ENCODE data around the gene VTI1A. TPM values are rescaled to one million over a fixed set of nuclear protein-coding genes. Genes with fewer than 3 reads are reported as not detected.
"Not testable (repeated sequence)": the region's sequence is repeated elsewhere in the genome, so short reads cannot be mapped to it uniquely, and the experiment has no call there.

VTI1A gene
- total and polyA plus RNA-seq, 2 of the 4 experiments (the other 2 are of a cell fraction), result 9.7 to 24.9 TPM

DNA sequence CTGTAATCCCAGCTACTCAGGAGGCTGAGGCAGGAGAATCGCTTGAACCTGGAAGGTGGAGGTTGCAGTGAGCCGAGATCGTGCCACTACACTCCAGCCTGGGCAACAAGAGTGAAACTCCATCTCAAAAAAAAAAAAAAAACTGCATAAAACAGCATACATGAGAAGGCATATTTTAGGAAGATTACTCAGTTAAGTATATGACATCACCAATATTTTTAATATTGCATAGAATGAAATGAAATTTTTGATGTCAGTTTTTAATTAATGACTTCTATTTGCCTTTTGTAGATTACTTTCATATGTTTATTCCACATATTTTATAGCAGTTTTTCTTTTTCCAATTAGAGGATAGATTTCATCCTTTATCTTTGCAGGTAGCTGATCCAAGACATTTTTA lies 284.4 kb downstream of the VTI1A start:
- H2BK15ac ChIP-seq (ENCODE audit: low read depth, low read length); H4K8ac ChIP-seq (ENCODE audit: low read depth in 2 of 2, low read length in 2 of 2); H3K9me3 ChIP-seq (ENCODE audit: control insufficient read depth, insufficient read depth, low read length); BruUV-seq (replicated peaks); H2AK5ac ChIP-seq (ENCODE audit: low read depth, low read length); H3K23ac ChIP-seq (ENCODE audit: low read depth, low read length); H2BK5ac ChIP-seq (ENCODE audit: low read depth, low read length, poor library complexity, severe bottlenecking); H3K18ac ChIP-seq (ENCODE audit: low read depth, low read length); H3K56ac ChIP-seq (ENCODE audit: extremely low read depth, insufficient read depth, low read length); H4K5ac ChIP-seq (ENCODE audit: low read depth, low read length); dilution Hi-C loops (cut with HindIII; ENCODE audit: low sequenced_read_pairs, unreplicated experiment); in situ Hi-C loops (cut with MboI; ENCODE audit: low sequenced_read_pairs); H3K27me3 ChIP-seq (ENCODE audit: control insufficient read depth, insufficient read depth, low read length); H3K9ac ChIP-seq (ENCODE audit: low read depth, low read length); H2AFZ ChIP-seq (replicated peaks; ENCODE audit: low read length, poor library complexity); H3K79me1 ChIP-seq (ENCODE audit: low read depth in 1 of 2, low read length in 2 of 2); H3K4ac ChIP-seq (ENCODE audit: low read depth, low read length); intact Hi-C loops (cut with micrococcal nuclease); H2BK120ac ChIP-seq (ENCODE audit: low read depth, low read length); H3K4me3 ChIP-seq (ENCODE audit: insufficient read depth, low read depth, low read length); DNase-seq; H3K4me2 ChIP-seq (ENCODE audit: low read depth, low read length); H4K20me1 ChIP-seq (ENCODE audit: insufficient read depth, low read length); H2BK20ac ChIP-seq (ENCODE audit: low read depth, low read length); H2AK9ac ChIP-seq (replicated peaks; ENCODE audit: low read depth, low read length, poor library complexity); H3K14ac ChIP-seq (replicated peaks; ENCODE audit: low read depth, low read length); H3K9me1 ChIP-seq (ENCODE audit: insufficient read depth, low read length); ATAC-seq (ENCODE audit: low read depth); H4K91ac ChIP-seq (ENCODE audit: insufficient read depth, low read depth, low read length); POLR2A ChIA-PET (ENCODE audit: unreplicated experiment); H3K36me3 ChIP-seq (ENCODE audit: control insufficient read depth, insufficient read depth, low read length); H3K4me1 ChIP-seq (ENCODE audit: control insufficient read depth, insufficient read depth, low read length); H3K27ac ChIP-seq (ENCODE audit: insufficient read depth, low read length): not testable (repeated sequence)
- no CpG with 5 or more reads among the region's 3 CpGs for WGBS, 2 experiments (ENCODE audit: extremely low coverage in 2 of 2, insufficient read length in 1 of 2)
- CTCF ChIA-PET, result interaction anchor here (0.6 kb wide), 1 partner anchor 179 kb away, joined by 6 read pairs; no protein-coding TSS in a partner anchor

Measured in IMR-90 (cell line).